GM23338 (cell line): ENCODE measurements around the gene APCDD1L. TPM values are rescaled to one million over a fixed set of nuclear protein-coding genes. Genes with fewer than 3 reads are reported as not detected.
A peak's percentile ranks its signal among the peaks of the same experiment; 100 is the strongest.

Source experiments
- ATAC-seq: fragments of 200-7000 bp; cut with Tn5 transposase; 3 replicates; pipeline ENCODE4 v1.9.1; 2020
- DNase-seq: peaks from one replicate; pipeline ENCODE4 v3.0.0-alpha.2; 2015; ENCODE audit warnings: low spot score
- H2AFZ ChIP-seq: fragments of 200-600 bp; sonication (generic); 2 replicates; pipeline ENCODE4 v1.8.0; 2016; ENCODE audit warnings: antibody characterized with exemption, mild to moderate bottlenecking, moderate library complexity
- H3F3A ChIP-seq: fragments of 200-600 bp; sonication (generic); replicated peaks from 2 replicates; pipeline ENCODE4 v1.8.0; 2017; ENCODE audit warnings: antibody characterized with exemption, mixed run types, low read depth
- H3K27ac ChIP-seq: fragments of 200-600 bp; sonication (generic); 2 replicates; pipeline ENCODE4 v1.6.1; 2016; ENCODE audit warnings: low read depth
- H3K27me3 ChIP-seq: fragments of 200-600 bp; sonication (generic); 2 replicates; pipeline ENCODE4 v1.8.0; 2016; ENCODE audit warnings: mild to moderate bottlenecking, mixed run types, moderate library complexity; ENCODE audit not compliant: insufficient read depth
- H3K36me3 ChIP-seq: fragments of 200-600 bp; sonication (generic); 2 replicates; pipeline ENCODE4 v1.8.0; 2016; ENCODE audit warnings: mild to moderate bottlenecking; ENCODE audit not compliant: insufficient read depth
- H3K4me1 ChIP-seq: fragments of 200-600 bp; sonication (generic); 2 replicates; pipeline ENCODE4 v1.8.0; 2016; ENCODE audit warnings: mild to moderate bottlenecking, moderate library complexity; ENCODE audit not compliant: insufficient read depth
- H3K4me2 ChIP-seq: fragments of 200-600 bp; sonication (generic); 2 replicates; pipeline ENCODE4 v1.7.1; 2017; ENCODE audit warnings: mixed run types
- H3K4me3 ChIP-seq: fragments of 200-600 bp; sonication (generic); 2 replicates; pipeline ENCODE4 v1.6.1; 2016; ENCODE audit warnings: mixed run types
- H3K79me2 ChIP-seq: fragments of 200-600 bp; sonication (generic); replicated peaks from 2 replicates; pipeline ENCODE4 v1.8.0; 2017; ENCODE audit warnings: mild to moderate bottlenecking; ENCODE audit not compliant: insufficient read depth
- H3K9me2 ChIP-seq: fragments of 200-600 bp; sonication (generic); 2 replicates; pipeline ENCODE4 v1.8.0; 2017; ENCODE audit not compliant: insufficient read depth
- H4K20me1 ChIP-seq: fragments of 200-600 bp; sonication (generic); replicated peaks from 2 replicates; pipeline ENCODE4 v1.8.0; 2017; ENCODE audit warnings: mild to moderate bottlenecking; ENCODE audit not compliant: insufficient read depth
- H3K27ac Mint-ChIP-seq: 2 replicates; pipeline ENCODE4 v1.8.0; 2020; ENCODE audit warnings: inconsistent platforms, mild to moderate bottlenecking, moderate library complexity, mixed read lengths
- H3K27me3 Mint-ChIP-seq: 3 replicates; pipeline ENCODE4 v1.8.0; 2022; ENCODE audit warnings: low read depth, mild to moderate bottlenecking, moderate library complexity, mixed read lengths, inconsistent platforms; ENCODE audit not compliant: insufficient read depth, poor library complexity
- H3K36me3 Mint-ChIP-seq: 3 replicates; pipeline ENCODE4 v1.8.0; 2021; ENCODE audit warnings: low read depth, mild to moderate bottlenecking, inconsistent platforms, moderate library complexity, mixed read lengths
- H3K4me1 Mint-ChIP-seq: 3 replicates; pipeline ENCODE4 v1.8.0; 2020; ENCODE audit warnings: mild to moderate bottlenecking, inconsistent platforms, mixed read lengths
- H3K4me3 Mint-ChIP-seq: 3 replicates; pipeline ENCODE4 v1.8.0; 2021; ENCODE audit warnings: moderate library complexity, mild to moderate bottlenecking, inconsistent platforms, mixed read lengths
- H3K9me3 Mint-ChIP-seq: 3 replicates; pipeline ENCODE4 v1.8.0; 2020; ENCODE audit warnings: moderate library complexity, mild to moderate bottlenecking, inconsistent platforms, mixed read lengths
- CREB1 ChIP-seq: fragments of 250-450 bp; sonication (Bioruptor Pico); IDR thresholded peaks from 2 replicates; pipeline ENCODE4 v1.5.0; 2020; ENCODE audit warnings: low read depth, mild to moderate bottlenecking, moderate library complexity
- EZH2 ChIP-seq: fragments of 200-600 bp; sonication (generic); IDR thresholded peaks from one replicate; pipeline ENCODE4 v1.8.0; 2017; ENCODE audit warnings: antibody characterized with exemption, mild to moderate bottlenecking, low read depth; ENCODE audit not compliant: unreplicated experiment
- JUNB ChIP-seq: IDR thresholded peaks from one replicate; pipeline ENCODE4 v1.6.1; 2016; ENCODE audit warnings: antibody characterized with exemption; ENCODE audit not compliant: unreplicated experiment
- NANOG ChIP-seq: IDR thresholded peaks from 2 replicates; pipeline ENCODE4 v1.6.1; 2016; ENCODE audit warnings: antibody characterized with exemption, borderline replicate concordance
- long read RNA-seq: library from polyadenylated mRNA; unstranded; transcript quantifications from one replicate; pipeline ENCODE4 v2.0.0, GENCODE V29; 2020; ENCODE audit not compliant: unreplicated experiment
- polyA plus RNA-seq: library from polyadenylated mRNA; unstranded; fragments of >200 nt; fragmentation: Nextera tagmentation; extraction: Ambion mirVana; gene quantifications from 2 replicates; pipeline ENCODE4 v1.2.1, GENCODE V29; 2016
- total RNA-seq: library from RNA; depleted of rRNA; stranded (reverse); fragments of >200 nt; shearing (Covaris generic); gene quantifications from 2 replicates; pipeline ENCODE4 v1.2.3, GENCODE V29; 2014; rRNA removed
- TF ChIP-seq, protein P1 (sequence below): IDR thresholded peaks from one replicate; pipeline ENCODE4 v1.6.1; 2018; ENCODE audit warnings: antibody characterized with exemption; ENCODE audit not compliant: unreplicated experiment
- TF ChIP-seq, protein P2 (sequence below): fragments of 250-450 bp; sonication (Bioruptor Pico); IDR thresholded peaks from 2 replicates; pipeline ENCODE4 v1.5.0; 2020; ENCODE audit warnings: mild to moderate bottlenecking, moderate library complexity
- TF ChIP-seq, protein P3 (sequence below), 2 experiments: fragments of 200-600 bp in 1 of 2; sonication (generic) in 1 of 2; conservative IDR thresholded peaks; 2 replicates each; pipeline versions ENCODE4 v1.5.1 to v1.6.1; 2016 to 2017; ENCODE audit warnings: antibody characterized with exemption in 2 of 2, low read depth in 2 of 2, mild to moderate bottlenecking in 2 of 2, moderate library complexity in 1 of 2

The APCDD1L gene
- 4.6 and 10.9 TPM in 2 replicates for total RNA-seq
- polyA plus RNA-seq: 1.3 and 1.8 TPM in 2 replicates
- long read RNA-seq, partial matches to known transcripts: 0 of 3 reads
- long read RNA-seq, other reads (novel, unspliced or antisense): 3 of 3 reads

DNA sequence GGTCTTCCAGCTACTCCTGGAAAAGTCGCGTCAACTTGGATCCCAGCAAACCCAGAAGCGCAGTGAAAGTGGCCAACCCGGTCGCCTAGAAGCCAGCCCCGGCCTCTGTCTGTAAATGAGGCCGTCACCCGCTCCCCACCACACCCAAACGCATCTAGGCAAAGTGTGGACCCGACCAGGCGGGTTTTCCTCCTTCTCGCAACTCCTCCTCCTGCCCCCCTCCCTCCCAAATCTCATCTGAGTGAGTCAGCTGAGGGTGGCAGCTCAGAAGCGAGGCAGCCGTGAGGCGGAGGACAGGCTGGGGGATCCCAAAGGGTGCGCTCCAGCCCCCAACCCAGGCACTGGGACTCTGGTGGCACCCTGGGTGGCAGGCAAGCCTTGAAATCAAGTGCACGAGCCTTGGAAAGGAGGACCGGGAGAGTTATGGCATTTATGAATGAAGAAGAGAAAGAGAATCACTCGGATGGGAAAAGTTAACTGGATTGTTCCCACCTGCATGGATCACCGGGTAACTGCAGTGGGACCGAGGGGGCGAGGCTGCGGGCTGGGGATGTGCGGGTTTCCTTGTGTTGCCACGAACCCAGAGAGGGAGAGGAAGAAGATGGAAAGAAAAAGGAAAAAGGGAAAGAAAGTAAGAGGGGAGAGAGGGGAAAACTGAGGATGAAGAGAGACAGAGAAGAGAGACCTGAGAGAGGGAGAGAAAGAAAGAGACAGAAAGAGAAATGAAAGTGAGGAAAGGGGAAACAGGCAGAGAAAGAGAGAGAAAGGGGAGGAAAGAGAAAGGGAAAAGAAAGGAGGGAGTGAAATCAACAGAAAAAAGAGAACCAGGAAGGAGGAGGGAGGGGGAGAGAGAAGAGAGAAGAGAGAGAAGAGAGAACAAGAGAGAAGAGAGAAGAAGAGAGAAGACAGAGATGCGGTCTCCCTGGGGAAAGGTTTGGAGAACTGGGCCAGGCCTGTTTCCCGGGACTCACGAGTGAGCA is at the start of gene APCDD1L:
Gene APCDD1L, minus strand, starts transcription at position 167 of the 980 bp plus-strand sequence. CDS start 692 bp downstream, outside the sequence.
- H3K27me3 Mint-ChIP-seq: peaks cover 39% of the 10 kb centered on the region
- peak within 1 kb of the TSS; percentile 79 for H3K4me3 ChIP-seq
- ATAC-seq (peak; percentile 58), DNase-seq (peak; percentile 78)
- H3K79me2 ChIP-seq: no peaks in the 10 kb centered on the region
- peaks cover 5% of the 10 kb centered on the region; the same call in 1 of the 2 replicates for H3F3A ChIP-seq
- H3K27ac Mint-ChIP-seq: no peak within 1 kb of the TSS
- H3K4me2 ChIP-seq: peak within 1 kb of the TSS; percentile 92
- H3K36me3 ChIP-seq: no peaks in the 10 kb centered on the region
- no peaks in the 10 kb centered on the region; the same call in 1 of the 2 replicates for H3K9me2 ChIP-seq
- H2AFZ ChIP-seq: peak within 1 kb of the TSS; percentile 99
- peaks cover 14% of the 10 kb centered on the region; the same call in 2 of the 3 replicates for H3K4me1 Mint-ChIP-seq
- peaks cover 44% of the 10 kb centered on the region for H3K27me3 ChIP-seq
- H3K27ac ChIP-seq: no peak within 1 kb of the TSS
- no peaks in the 10 kb centered on the region for H4K20me1 ChIP-seq
- peaks cover 22% of the 10 kb centered on the region; the same call in 2 of the 3 replicates for H3K9me3 Mint-ChIP-seq
- peaks cover 17% of the 10 kb centered on the region for H3K36me3 Mint-ChIP-seq
- peaks cover 21% of the 10 kb centered on the region; the same call in 1 of the 2 replicates for H3K4me1 ChIP-seq
- peak; percentile 43 for TF ChIP-seq EZH2
- no peak for TF ChIP-seq CREB1 (CRISPR knock-in tag)
- peak within 1 kb of the TSS; percentile 81 for H3K4me3 Mint-ChIP-seq

GRCh38 chr20:58559368-58559729 is 44.1 kb upstream of the APCDD1L start:
- no peaks in the 10 kb centered on the region for H3K36me3 ChIP-seq
- no peaks in the 10 kb centered on the region for H3K9me2 ChIP-seq
- no peak overlapping the region for H3K4me3 ChIP-seq
- no peaks in the 10 kb centered on the region for H3K4me1 Mint-ChIP-seq
- no peaks in the 10 kb centered on the region for H4K20me1 ChIP-seq
- H3F3A ChIP-seq: no peaks in the 10 kb centered on the region
- peaks cover 5% of the 10 kb centered on the region for H3K27me3 Mint-ChIP-seq
- peaks cover 5% of the 10 kb centered on the region; the same call in 1 of the 3 replicates for H3K9me3 Mint-ChIP-seq
- H3K4me3 Mint-ChIP-seq: no peak overlapping the region
- H3K4me2 ChIP-seq: no peak overlapping the region
- H2AFZ ChIP-seq: no peak overlapping the region
- H3K36me3 Mint-ChIP-seq: no peaks in the 10 kb centered on the region; the same call in 2 of the 3 replicates
- H3K27me3 ChIP-seq: no peaks in the 10 kb centered on the region
- no peaks in the 10 kb centered on the region for H3K79me2 ChIP-seq
- H3K27ac Mint-ChIP-seq: no peak overlapping the region
- H3K4me1 ChIP-seq: no peaks in the 10 kb centered on the region
- DNase-seq: no peak
- H3K27ac ChIP-seq: no peak overlapping the region
- ATAC-seq: no peak
- no peak for TF ChIP-seq EZH2
- TF ChIP-seq, protein P1, sequence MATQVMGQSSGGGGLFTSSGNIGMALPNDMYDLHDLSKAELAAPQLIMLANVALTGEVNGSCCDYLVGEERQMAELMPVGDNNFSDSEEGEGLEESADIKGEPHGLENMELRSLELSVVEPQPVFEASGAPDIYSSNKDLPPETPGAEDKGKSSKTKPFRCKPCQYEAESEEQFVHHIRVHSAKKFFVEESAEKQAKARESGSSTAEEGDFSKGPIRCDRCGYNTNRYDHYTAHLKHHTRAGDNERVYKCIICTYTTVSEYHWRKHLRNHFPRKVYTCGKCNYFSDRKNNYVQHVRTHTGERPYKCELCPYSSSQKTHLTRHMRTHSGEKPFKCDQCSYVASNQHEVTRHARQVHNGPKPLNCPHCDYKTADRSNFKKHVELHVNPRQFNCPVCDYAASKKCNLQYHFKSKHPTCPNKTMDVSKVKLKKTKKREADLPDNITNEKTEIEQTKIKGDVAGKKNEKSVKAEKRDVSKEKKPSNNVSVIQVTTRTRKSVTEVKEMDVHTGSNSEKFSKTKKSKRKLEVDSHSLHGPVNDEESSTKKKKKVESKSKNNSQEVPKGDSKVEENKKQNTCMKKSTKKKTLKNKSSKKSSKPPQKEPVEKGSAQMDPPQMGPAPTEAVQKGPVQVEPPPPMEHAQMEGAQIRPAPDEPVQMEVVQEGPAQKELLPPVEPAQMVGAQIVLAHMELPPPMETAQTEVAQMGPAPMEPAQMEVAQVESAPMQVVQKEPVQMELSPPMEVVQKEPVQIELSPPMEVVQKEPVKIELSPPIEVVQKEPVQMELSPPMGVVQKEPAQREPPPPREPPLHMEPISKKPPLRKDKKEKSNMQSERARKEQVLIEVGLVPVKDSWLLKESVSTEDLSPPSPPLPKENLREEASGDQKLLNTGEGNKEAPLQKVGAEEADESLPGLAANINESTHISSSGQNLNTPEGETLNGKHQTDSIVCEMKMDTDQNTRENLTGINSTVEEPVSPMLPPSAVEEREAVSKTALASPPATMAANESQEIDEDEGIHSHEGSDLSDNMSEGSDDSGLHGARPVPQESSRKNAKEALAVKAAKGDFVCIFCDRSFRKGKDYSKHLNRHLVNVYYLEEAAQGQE: no peak
- TF ChIP-seq, protein P2, sequence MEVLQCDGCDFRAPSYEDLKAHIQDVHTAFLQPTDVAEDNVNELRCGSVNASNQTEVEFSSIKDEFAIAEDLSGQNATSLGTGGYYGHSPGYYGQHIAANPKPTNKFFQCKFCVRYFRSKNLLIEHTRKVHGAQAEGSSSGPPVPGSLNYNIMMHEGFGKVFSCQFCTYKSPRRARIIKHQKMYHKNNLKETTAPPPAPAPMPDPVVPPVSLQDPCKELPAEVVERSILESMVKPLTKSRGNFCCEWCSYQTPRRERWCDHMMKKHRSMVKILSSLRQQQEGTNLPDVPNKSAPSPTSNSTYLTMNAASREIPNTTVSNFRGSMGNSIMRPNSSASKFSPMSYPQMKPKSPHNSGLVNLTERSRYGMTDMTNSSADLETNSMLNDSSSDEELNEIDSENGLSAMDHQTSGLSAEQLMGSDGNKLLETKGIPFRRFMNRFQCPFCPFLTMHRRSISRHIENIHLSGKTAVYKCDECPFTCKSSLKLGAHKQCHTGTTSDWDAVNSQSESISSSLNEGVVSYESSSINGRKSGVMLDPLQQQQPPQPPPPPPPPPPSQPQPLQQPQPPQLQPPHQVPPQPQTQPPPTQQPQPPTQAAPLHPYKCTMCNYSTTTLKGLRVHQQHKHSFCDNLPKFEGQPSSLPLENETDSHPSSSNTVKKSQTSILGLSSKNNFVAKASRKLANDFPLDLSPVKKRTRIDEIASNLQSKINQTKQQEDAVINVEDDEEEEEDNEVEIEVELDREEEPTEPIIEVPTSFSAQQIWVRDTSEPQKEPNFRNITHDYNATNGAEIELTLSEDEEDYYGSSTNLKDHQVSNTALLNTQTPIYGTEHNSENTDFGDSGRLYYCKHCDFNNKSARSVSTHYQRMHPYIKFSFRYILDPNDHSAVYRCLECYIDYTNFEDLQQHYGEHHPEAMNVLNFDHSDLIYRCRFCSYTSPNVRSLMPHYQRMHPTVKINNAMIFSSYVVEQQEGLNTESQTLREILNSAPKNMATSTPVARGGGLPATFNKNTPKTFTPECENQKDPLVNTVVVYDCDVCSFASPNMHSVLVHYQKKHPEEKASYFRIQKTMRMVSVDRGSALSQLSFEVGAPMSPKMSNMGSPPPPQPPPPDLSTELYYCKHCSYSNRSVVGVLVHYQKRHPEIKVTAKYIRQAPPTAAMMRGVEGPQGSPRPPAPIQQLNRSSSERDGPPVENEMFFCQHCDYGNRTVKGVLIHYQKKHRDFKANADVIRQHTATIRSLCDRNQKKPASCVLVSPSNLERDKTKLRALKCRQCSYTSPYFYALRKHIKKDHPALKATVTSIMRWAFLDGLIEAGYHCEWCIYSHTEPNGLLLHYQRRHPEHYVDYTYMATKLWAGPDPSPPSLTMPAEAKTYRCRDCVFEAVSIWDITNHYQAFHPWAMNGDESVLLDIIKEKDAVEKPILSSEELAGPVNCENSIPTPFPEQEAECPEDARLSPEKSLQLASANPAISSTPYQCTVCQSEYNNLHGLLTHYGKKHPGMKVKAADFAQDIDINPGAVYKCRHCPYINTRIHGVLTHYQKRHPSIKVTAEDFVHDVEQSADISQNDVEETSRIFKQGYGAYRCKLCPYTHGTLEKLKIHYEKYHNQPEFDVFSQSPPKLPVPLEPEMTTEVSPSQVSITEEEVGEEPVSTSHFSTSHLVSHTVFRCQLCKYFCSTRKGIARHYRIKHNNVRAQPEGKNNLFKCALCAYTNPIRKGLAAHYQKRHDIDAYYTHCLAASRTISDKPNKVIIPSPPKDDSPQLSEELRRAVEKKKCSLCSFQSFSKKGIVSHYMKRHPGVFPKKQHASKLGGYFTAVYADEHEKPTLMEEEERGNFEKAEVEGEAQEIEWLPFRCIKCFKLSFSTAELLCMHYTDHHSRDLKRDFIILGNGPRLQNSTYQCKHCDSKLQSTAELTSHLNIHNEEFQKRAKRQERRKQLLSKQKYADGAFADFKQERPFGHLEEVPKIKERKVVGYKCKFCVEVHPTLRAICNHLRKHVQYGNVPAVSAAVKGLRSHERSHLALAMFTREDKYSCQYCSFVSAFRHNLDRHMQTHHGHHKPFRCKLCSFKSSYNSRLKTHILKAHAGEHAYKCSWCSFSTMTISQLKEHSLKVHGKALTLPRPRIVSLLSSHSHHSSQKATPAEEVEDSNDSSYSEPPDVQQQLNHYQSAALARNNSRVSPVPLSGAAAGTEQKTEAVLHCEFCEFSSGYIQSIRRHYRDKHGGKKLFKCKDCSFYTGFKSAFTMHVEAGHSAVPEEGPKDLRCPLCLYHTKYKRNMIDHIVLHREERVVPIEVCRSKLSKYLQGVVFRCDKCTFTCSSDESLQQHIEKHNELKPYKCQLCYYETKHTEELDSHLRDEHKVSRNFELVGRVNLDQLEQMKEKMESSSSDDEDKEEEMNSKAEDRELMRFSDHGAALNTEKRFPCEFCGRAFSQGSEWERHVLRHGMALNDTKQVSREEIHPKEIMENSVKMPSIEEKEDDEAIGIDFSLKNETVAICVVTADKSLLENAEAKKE (CRISPR knock-in tag): no peak
- TF ChIP-seq JUNB: no peak
- no peak for TF ChIP-seq NANOG
- TF ChIP-seq, protein P3, sequence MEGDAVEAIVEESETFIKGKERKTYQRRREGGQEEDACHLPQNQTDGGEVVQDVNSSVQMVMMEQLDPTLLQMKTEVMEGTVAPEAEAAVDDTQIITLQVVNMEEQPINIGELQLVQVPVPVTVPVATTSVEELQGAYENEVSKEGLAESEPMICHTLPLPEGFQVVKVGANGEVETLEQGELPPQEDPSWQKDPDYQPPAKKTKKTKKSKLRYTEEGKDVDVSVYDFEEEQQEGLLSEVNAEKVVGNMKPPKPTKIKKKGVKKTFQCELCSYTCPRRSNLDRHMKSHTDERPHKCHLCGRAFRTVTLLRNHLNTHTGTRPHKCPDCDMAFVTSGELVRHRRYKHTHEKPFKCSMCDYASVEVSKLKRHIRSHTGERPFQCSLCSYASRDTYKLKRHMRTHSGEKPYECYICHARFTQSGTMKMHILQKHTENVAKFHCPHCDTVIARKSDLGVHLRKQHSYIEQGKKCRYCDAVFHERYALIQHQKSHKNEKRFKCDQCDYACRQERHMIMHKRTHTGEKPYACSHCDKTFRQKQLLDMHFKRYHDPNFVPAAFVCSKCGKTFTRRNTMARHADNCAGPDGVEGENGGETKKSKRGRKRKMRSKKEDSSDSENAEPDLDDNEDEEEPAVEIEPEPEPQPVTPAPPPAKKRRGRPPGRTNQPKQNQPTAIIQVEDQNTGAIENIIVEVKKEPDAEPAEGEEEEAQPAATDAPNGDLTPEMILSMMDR (conservative IDR thresholded peaks at IDR 0.05; ENCODE audit: low read depth in 2 of 2): no peak
